RWPE2 (cell line): ENCODE results near the gene NCAPH2.

Source experiments
- ATAC-seq: fragments of 200-7000 bp; cut with Tn5 transposase; 3 replicates; pipeline ENCODE4 v1.9.1; 2021; ENCODE audit warnings: low read depth
- DNase-seq: peaks from one replicate; pipeline ENCODE4 v3.0.0-alpha.2; 2020; ENCODE audit warnings: low spot score
- H3K27ac ChIP-seq: fragments of 450-650 bp; 2 replicates; pipeline ENCODE4 v1.5.1; 2017; ENCODE audit warnings: mild to moderate bottlenecking; ENCODE audit not compliant: poor library complexity, severe bottlenecking
- H3K27me3 ChIP-seq: fragments of 250-450 bp; sonication (Bioruptor Pico); 2 replicates; pipeline ENCODE4 v1.5.1; 2021; ENCODE audit warnings: mild to moderate bottlenecking, moderate library complexity; ENCODE audit not compliant: insufficient read depth, poor library complexity, severe bottlenecking
- H3K36me3 ChIP-seq: fragments of 250-450 bp; sonication (Bioruptor Pico); 2 replicates; pipeline ENCODE4 v1.5.1; 2020; ENCODE audit warnings: low read depth, mild to moderate bottlenecking, moderate library complexity
- H3K4me1 ChIP-seq: fragments of 250-450 bp; sonication (Bioruptor Pico); 2 replicates; pipeline ENCODE4 v1.5.1; 2021; ENCODE audit warnings: mild to moderate bottlenecking, moderate library complexity; ENCODE audit not compliant: insufficient read depth, poor library complexity, severe bottlenecking
- H3K4me3 ChIP-seq: fragments of 250-450 bp; sonication (Bioruptor Pico); 2 replicates; pipeline ENCODE4 v1.5.1; 2021; ENCODE audit warnings: mild to moderate bottlenecking, moderate library complexity; ENCODE audit not compliant: severe bottlenecking
- H3K9me3 ChIP-seq: fragments of 250-450 bp; sonication (Bioruptor Pico); 2 replicates; pipeline ENCODE4 v1.5.1; 2021; ENCODE audit warnings: mild to moderate bottlenecking, moderate library complexity; ENCODE audit not compliant: severe bottlenecking
- TF ChIP-seq, protein P1 (sequence below): fragments of 450-650 bp; IDR thresholded peaks from one replicate; pipeline ENCODE4 v1.5.1; 2017; ENCODE audit warnings: mild to moderate bottlenecking, moderate library complexity; ENCODE audit not compliant: poor library complexity, severe bottlenecking

Gene NCAPH2

DNA sequence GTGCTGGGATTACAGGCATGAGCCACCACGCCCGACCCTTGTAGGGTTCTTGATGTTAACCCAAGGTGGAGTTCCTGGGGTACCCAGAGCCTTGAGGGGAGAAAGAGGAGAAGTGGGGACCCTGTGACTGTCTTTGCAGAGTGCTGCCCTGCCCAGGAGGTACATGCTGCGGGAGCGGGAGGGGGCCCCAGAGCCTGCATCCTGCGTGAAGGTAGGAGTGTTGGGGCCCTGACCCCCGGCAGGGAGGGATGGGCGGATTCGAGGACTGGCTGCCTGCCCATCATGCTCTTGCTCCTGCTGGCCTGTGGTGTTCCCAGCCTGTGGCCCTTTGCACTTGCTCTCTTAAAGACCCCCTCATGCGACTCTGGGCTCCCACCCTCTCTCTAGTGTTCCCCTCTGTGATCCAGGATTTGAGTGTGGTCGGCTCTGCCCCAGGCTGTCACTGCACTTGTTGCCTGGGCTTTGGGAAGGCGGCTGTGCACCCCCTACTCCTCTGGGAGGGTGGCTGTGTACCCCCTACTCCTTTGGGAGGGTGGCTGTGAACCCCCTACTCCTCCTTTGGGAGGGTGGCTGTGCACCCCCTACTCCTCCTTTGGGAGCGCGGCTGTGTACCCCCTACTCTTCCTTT lies 12.9 kb downstream of the NCAPH2 start:
- TF ChIP-seq, protein P1, sequence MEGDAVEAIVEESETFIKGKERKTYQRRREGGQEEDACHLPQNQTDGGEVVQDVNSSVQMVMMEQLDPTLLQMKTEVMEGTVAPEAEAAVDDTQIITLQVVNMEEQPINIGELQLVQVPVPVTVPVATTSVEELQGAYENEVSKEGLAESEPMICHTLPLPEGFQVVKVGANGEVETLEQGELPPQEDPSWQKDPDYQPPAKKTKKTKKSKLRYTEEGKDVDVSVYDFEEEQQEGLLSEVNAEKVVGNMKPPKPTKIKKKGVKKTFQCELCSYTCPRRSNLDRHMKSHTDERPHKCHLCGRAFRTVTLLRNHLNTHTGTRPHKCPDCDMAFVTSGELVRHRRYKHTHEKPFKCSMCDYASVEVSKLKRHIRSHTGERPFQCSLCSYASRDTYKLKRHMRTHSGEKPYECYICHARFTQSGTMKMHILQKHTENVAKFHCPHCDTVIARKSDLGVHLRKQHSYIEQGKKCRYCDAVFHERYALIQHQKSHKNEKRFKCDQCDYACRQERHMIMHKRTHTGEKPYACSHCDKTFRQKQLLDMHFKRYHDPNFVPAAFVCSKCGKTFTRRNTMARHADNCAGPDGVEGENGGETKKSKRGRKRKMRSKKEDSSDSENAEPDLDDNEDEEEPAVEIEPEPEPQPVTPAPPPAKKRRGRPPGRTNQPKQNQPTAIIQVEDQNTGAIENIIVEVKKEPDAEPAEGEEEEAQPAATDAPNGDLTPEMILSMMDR: no peak
- ATAC-seq (no peak), DNase-seq (no peak)
- Histone ChIP-seq H3K27me3 (no peaks in the 10 kb centered on the region), H3K4me1 (no peaks in the 10 kb centered on the region), H3K9me3 (no peaks in the 10 kb centered on the region), H3K27ac (no peak overlapping the region), H3K36me3 (peaks cover 33% of the 10 kb centered on the region), H3K4me3 (no peak overlapping the region)

- H3K4me1 ChIP-seq: no peaks in the 10 kb centered on the region
- H3K36me3 ChIP-seq: peaks cover 29% of the 10 kb centered on the region
- H3K9me3 ChIP-seq: no peaks in the 10 kb centered on the region
- ATAC-seq (no peak), DNase-seq (no peak)
- H3K4me3 ChIP-seq: no peak overlapping the region
- no peak overlapping the region for H3K27ac ChIP-seq
- no peaks in the 10 kb centered on the region for H3K27me3 ChIP-seq
- TF ChIP-seq, protein P1: no peak
Observed at GRCh38 chr22:50521710-50522109, 13.7 kb downstream of the NCAPH2 start.

- peaks cover 24% of the 10 kb centered on the region for H3K36me3 ChIP-seq
- no peak overlapping the region for H3K27ac ChIP-seq
- no peaks in the 10 kb centered on the region for H3K4me1 ChIP-seq
- DNase-seq: no peak
- TF ChIP-seq, protein P1: no peak
- no peaks in the 10 kb centered on the region for H3K27me3 ChIP-seq
- no peaks in the 10 kb centered on the region for H3K9me3 ChIP-seq
- no peak for ATAC-seq
- H3K4me3 ChIP-seq: no peak overlapping the region
Observed at GRCh38 chr22:50522208-50522805, 14.3 kb downstream of the NCAPH2 start.

DNA sequence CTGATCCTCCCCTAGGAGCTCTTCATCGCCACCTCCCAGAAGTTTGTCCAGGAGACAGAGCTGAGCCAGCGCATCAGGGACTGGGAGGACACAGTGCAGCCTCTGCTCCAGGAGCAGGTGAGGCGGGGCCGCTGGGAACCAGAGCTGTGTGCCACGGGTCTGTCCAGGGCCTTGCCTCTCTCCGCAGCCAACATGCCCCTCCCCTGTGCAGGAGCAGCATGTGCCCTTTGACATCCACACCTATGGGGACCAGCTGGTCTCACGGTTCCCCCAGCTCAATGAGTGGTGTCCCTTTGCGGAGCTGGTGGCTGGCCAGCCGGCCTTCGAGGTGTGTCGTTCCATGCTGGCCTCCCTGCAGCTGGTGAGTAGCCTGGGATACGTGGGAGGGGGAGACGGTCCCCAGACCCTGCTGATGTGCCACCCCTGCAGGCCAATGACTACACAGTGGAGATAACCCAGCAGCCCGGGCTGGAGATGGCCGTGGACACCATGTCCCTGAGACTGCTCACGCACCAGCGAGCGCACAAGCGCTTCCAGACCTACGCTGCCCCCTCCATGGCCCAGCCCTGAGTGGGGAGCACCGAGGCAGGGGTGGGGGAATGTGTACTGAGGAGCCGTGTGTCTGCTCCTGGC lies 14.9 kb downstream of the NCAPH2 start:
- DNase-seq (peak; percentile 52), ATAC-seq (no peak)
- Histone ChIP-seq H3K4me3 (no peak overlapping the region), H3K4me1 (no peaks in the 10 kb centered on the region), H3K9me3 (no peaks in the 10 kb centered on the region), H3K27ac (no peak overlapping the region), H3K36me3 (peaks cover 18% of the 10 kb centered on the region), H3K27me3 (no peaks in the 10 kb centered on the region)
- TF ChIP-seq, protein P1: no peak

DNA sequence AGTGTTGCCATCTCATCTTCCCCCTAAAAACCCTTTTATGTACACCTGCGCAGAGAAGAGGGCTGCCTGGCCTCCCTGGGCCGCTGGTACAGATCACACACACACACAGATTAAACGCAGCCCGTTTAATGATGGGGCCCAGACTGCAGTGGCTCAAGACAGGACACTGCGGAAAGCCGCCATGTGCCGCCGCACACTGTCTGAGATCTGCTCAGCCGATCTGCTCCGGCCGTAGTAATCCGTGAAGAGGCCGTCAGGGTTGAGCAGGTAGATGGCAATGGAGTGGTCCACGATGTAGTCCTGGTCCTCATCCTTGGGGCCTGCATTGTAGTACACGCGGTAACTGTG lies 15.4 kb downstream of the NCAPH2 start:
- Histone ChIP-seq H3K4me1 (no peaks in the 10 kb centered on the region), H3K36me3 (peaks cover 17% of the 10 kb centered on the region), H3K4me3 (no peak overlapping the region), H3K9me3 (no peaks in the 10 kb centered on the region), H3K27me3 (no peaks in the 10 kb centered on the region), H3K27ac (no peak overlapping the region)
- TF ChIP-seq, protein P1: no peak
- no peak for DNase-seq
- no peak for ATAC-seq
